ENCODE data around the gene FAM241A. TPM values are rescaled to one million over a fixed set of nuclear protein-coding genes. Genes with fewer than 3 reads are reported as not detected.

Gene FAM241A
- total RNA-seq, 1 donor from 2014 or later = 2.4 TPM

DNA sequence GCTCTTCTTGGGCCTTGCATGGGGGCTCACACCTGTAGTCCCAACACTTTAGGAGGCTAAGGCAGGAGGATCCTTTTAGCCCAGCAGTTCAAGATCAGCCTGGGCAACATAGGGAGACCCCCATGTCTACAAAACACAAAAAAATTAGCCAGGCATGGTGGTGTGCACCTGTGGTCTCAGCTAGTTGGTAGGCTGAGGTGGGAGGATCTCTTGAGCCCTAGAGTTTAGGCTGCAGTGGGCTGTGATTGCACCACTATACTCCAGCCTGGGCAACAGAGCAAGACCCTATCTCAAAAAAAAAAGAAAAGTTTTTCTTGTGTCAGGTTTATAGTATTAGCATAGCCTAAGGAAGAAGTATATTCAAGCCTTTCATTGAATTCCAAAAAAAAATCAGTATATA, 30.8 kb upstream of the FAM241A start:
- Histone ChIP-seq H3K4me3 (ENCODE audit: low read depth, low read length) (no peak overlapping the region), H3K27me3 (ENCODE audit: control insufficient read depth, insufficient read depth, low read length) (no peaks in the 10 kb centered on the region), H3K36me3 (ENCODE audit: control insufficient read depth, insufficient read depth, low read length) (no peaks in the 10 kb centered on the region)
- DNase-seq (ENCODE audit: low read depth) (no peak), FAIRE-seq (no peak)
- TF ChIP-seq CTCF (IDR thresholded peaks at IDR 0.05; ENCODE audit: insufficient read depth, low read length, severe bottlenecking) = no peak

- H3K27me3 ChIP-seq (ENCODE audit: control insufficient read depth, insufficient read depth, low read length) = no peaks in the 10 kb centered on the region
- no peak for TF ChIP-seq CTCF (IDR thresholded peaks at IDR 0.05; ENCODE audit: insufficient read depth, low read length, severe bottlenecking)
- no peak overlapping the region for H3K4me3 ChIP-seq (ENCODE audit: low read depth, low read length)
- DNase-seq (ENCODE audit: low read depth) = no peak
- FAIRE-seq = no peak
- no peaks in the 10 kb centered on the region for H3K36me3 ChIP-seq (ENCODE audit: control insufficient read depth, insufficient read depth, low read length)
Observed at GRCh38 chr4:112118742-112119352, 26.4 kb upstream of the FAM241A start.

DNA sequence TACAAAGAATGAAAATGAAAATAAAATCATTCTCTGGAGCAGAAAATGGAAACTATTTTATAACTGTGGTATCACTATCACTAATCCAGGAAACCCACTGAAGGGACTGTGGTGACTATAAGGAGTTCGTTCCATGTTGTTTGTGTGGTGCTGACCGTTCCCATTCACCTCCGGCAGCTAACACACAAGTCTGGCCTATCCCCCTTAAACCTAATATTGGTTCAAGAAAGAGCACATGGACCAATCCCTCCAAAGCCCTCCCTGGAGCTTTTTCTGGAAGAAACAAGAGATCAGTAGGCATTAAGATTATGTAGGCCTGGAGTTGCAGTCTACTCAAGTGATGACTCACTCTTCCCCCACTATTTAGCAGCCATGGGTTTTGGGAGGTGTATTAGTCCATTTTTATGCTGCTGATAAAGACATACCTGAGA, 25.9 kb upstream of the FAM241A start:
- no peaks in the 10 kb centered on the region for H3K36me3 ChIP-seq (ENCODE audit: control insufficient read depth, insufficient read depth, low read length)
- H3K4me3 ChIP-seq (ENCODE audit: low read depth, low read length) = no peak overlapping the region
- DNase-seq (ENCODE audit: low read depth) (no peak), FAIRE-seq (no peak)
- no peaks in the 10 kb centered on the region for H3K27me3 ChIP-seq (ENCODE audit: control insufficient read depth, insufficient read depth, low read length)
- TF ChIP-seq CTCF (IDR thresholded peaks at IDR 0.05; ENCODE audit: insufficient read depth, low read length, severe bottlenecking) = no peak

GRCh38 chr4:112120021-112120420, 25.2 kb upstream of the FAM241A start:
- Histone ChIP-seq H3K27me3 (ENCODE audit: control insufficient read depth, insufficient read depth, low read length) (no peaks in the 10 kb centered on the region), H3K36me3 (ENCODE audit: control insufficient read depth, insufficient read depth, low read length) (no peaks in the 10 kb centered on the region), H3K4me3 (ENCODE audit: low read depth, low read length) (no peak overlapping the region)
- no peak for TF ChIP-seq CTCF (IDR thresholded peaks at IDR 0.05; ENCODE audit: insufficient read depth, low read length, severe bottlenecking)
- no peak for DNase-seq (ENCODE audit: low read depth)
- no peak for FAIRE-seq

DNA sequence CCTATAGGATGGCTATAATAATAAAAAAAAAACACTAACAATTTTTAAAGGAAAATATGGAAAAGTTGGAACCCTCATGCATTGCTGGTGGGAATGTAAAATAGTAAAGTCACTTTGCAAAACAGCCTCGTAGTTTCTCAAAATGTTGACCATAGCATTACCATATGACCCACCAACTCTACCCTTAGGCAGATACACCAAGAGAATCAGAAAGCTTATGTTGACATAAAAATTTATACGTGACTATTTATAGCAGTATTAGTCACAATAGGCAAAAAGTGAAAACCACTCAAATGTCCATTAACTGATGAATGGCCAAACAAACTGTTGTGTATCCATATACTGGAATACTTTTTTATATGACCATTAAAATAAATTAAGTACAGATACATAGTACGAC, 19.8 kb upstream of the FAM241A start:
- no peak for FAIRE-seq
- Histone ChIP-seq H3K36me3 (ENCODE audit: control insufficient read depth, insufficient read depth, low read length) (no peaks in the 10 kb centered on the region), H3K4me3 (ENCODE audit: low read depth, low read length) (no peak overlapping the region), H3K27me3 (ENCODE audit: control insufficient read depth, insufficient read depth, low read length) (no peaks in the 10 kb centered on the region)
- TF ChIP-seq CTCF (IDR thresholded peaks at IDR 0.05; ENCODE audit: insufficient read depth, low read length, severe bottlenecking) = no peak
- DNase-seq (ENCODE audit: low read depth) = no peak

DNA sequence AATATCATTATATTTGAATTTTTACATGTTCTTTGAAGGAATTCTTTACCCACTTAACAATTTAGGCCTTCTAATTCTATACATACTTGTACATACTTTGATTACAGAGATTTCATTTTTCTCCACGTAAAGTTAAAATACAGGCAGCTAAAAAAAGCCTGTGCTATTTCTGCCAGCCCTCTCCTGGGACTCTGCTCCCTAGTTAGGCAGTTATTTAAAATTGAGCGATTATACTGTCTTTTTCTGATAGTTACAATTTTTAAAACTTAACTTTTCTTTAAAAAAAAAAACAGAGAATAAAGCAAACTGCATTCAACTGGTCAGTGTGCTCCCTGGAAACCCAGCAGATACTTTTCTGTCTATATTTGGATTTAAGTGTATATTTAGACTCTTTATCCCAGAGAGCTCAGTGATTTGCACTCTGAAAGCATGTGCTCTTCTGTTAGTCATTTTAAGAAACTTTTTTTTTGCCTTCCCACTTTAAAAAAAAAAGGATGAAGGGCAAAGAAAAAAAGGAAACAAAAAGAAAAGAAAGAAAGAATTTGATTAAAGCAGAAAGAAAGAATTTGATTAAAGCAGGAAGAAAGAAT, 18.1 kb upstream of the FAM241A start:
- Histone ChIP-seq H3K36me3 (ENCODE audit: control insufficient read depth, insufficient read depth, low read length) (no peaks in the 10 kb centered on the region), H3K27me3 (ENCODE audit: control insufficient read depth, insufficient read depth, low read length) (no peaks in the 10 kb centered on the region), H3K4me3 (ENCODE audit: low read depth, low read length) (no peak overlapping the region)
- FAIRE-seq (no peak), DNase-seq (ENCODE audit: low read depth) (no peak)
- no peak for TF ChIP-seq CTCF (IDR thresholded peaks at IDR 0.05; ENCODE audit: insufficient read depth, low read length, severe bottlenecking)
